ENCODE measurements around the gene PGA3. TPM values are rescaled to one million over a fixed set of nuclear protein-coding genes. Genes with fewer than 3 reads are reported as not detected.
"Not testable (repeated sequence)": the region's sequence is repeated elsewhere in the genome, so short reads cannot be mapped to it uniquely, and the experiment has no call there.

Gene PGA3
- total and polyA plus RNA-seq, 2 experiments from 2014 or later: not detected

- Histone ChIP-seq H3K27ac (no peak overlapping the region), H3K4me1 (ENCODE audit: low read depth) (no peaks in the 10 kb centered on the region), H3K4me3 (no peak overlapping the region), H3K36me3 (no peaks in the 10 kb centered on the region), H3K9me3 (ENCODE audit: low read depth) (no peaks in the 10 kb centered on the region), H3K27me3 (no peaks in the 10 kb centered on the region)
- TF ChIP-seq, protein P1, sequence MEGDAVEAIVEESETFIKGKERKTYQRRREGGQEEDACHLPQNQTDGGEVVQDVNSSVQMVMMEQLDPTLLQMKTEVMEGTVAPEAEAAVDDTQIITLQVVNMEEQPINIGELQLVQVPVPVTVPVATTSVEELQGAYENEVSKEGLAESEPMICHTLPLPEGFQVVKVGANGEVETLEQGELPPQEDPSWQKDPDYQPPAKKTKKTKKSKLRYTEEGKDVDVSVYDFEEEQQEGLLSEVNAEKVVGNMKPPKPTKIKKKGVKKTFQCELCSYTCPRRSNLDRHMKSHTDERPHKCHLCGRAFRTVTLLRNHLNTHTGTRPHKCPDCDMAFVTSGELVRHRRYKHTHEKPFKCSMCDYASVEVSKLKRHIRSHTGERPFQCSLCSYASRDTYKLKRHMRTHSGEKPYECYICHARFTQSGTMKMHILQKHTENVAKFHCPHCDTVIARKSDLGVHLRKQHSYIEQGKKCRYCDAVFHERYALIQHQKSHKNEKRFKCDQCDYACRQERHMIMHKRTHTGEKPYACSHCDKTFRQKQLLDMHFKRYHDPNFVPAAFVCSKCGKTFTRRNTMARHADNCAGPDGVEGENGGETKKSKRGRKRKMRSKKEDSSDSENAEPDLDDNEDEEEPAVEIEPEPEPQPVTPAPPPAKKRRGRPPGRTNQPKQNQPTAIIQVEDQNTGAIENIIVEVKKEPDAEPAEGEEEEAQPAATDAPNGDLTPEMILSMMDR (IDR thresholded peaks at IDR 0.05; ENCODE audit: low read depth, low read length): no peak
- no peak for DNase-seq (ENCODE audit: low read depth in 1 of 2, low spot score in 1 of 2)
Measured at GRCh38 chr11:61174273-61174672, 29.0 kb upstream of the PGA3 start.

DNA sequence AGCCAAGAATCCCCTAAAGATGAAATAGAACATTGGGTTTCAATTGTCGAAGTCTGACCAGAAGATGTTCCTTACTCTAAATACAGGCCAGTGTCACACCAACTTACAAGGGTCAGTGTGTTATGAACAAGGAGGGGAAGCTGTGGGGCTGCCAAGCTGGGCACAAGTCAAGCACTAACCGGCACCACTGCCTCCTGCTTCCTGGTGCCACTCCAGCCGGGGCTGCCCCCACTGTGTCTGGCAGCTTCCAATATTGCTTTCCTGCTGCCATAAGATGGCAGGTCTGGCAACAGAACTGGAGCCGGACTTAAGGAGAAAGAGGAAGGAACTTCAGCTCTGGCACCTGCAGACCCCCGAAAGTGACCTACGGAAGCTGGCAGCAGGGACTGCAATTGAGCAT is 28.4 kb upstream of the PGA3 start:
- Histone ChIP-seq H3K9me3 (ENCODE audit: low read depth) (no peaks in the 10 kb centered on the region), H3K4me1 (ENCODE audit: low read depth) (no peaks in the 10 kb centered on the region), H3K36me3 (no peaks in the 10 kb centered on the region), H3K27me3 (no peaks in the 10 kb centered on the region), H3K27ac (no peak overlapping the region), H3K4me3 (no peak overlapping the region)
- TF ChIP-seq, protein P1 (IDR thresholded peaks at IDR 0.05; ENCODE audit: low read depth, low read length): no peak
- no peak for DNase-seq (ENCODE audit: low read depth in 1 of 2, low spot score in 1 of 2)

GRCh38 chr11:61176446-61176845 is 26.9 kb upstream of the PGA3 start:
- Histone ChIP-seq H3K4me1 (ENCODE audit: low read depth) (no peaks in the 10 kb centered on the region), H3K4me3 (no peak overlapping the region), H3K9me3 (ENCODE audit: low read depth) (no peaks in the 10 kb centered on the region), H3K27me3 (no peaks in the 10 kb centered on the region), H3K36me3 (no peaks in the 10 kb centered on the region), H3K27ac (no peak overlapping the region)
- TF ChIP-seq, protein P1 (IDR thresholded peaks at IDR 0.05; ENCODE audit: low read depth, low read length): no peak
- DNase-seq (ENCODE audit: low read depth in 1 of 2, low spot score in 1 of 2): no peak

DNA sequence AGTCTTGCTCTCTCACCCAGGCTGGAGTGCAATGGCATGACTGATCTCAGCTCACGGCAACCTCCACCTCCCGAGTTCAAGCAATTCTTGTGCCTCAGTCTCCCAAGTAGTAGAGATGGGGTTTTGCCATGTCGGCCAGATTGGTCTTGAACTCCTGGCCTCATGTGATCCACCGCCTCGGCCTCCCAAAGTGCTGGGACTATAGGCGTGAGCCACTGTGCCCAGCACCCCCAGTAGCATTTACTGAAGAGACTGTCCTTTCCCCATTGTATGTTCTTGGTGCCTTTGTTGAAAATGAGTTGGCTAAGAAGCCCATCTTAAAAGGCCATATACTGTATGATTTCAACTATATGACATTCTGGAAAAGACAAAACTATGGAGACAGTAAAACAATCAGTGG is 23.1 kb upstream of the PGA3 start:
- H3K4me1 ChIP-seq (ENCODE audit: low read depth); H3K36me3 ChIP-seq; DNase-seq (ENCODE audit: low read depth in 1 of 2, low spot score in 1 of 2); H3K27ac ChIP-seq; H3K4me3 ChIP-seq; H3K27me3 ChIP-seq; H3K9me3 ChIP-seq (ENCODE audit: low read depth): not testable (repeated sequence)

GRCh38 chr11:61181489-61181888 is 21.8 kb upstream of the PGA3 start:
- Histone ChIP-seq H3K36me3 (no peaks in the 10 kb centered on the region), H3K4me1 (ENCODE audit: low read depth) (no peaks in the 10 kb centered on the region), H3K9me3 (ENCODE audit: low read depth) (no peaks in the 10 kb centered on the region), H3K27me3 (no peaks in the 10 kb centered on the region), H3K27ac (no peak overlapping the region), H3K4me3 (no peak overlapping the region)
- no peak for DNase-seq (ENCODE audit: low read depth in 1 of 2, low spot score in 1 of 2)
- TF ChIP-seq, protein P1 (IDR thresholded peaks at IDR 0.05; ENCODE audit: low read depth, low read length): no peak

DNA sequence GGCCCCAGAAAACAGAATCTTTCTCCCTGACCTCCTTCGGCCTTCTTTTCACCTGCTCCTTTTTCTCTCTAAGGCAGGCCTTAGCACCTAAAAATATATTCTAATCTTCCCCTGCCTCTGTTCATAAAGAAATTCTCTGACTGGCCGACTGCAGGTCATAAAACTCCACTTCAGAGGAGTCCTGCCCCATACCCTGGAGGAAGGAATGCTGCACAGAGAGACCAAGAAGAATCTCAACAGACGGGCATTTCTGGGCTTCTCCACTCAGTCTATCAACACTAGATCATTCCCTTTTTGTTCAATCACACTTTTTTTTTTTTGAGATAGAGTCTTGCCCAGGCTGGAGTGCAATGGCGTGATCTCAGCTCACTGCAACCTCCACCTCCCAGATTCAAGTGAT is 19.7 kb upstream of the PGA3 start:
- no peak for DNase-seq (ENCODE audit: low read depth in 1 of 2, low spot score in 1 of 2)
- H3K27ac ChIP-seq: no peak overlapping the region
- H3K4me3 ChIP-seq: no peak overlapping the region
- TF ChIP-seq, protein P1 (IDR thresholded peaks at IDR 0.05; ENCODE audit: low read depth, low read length): no peak
- no peaks in the 10 kb centered on the region for H3K9me3 ChIP-seq (ENCODE audit: low read depth)
- H3K36me3 ChIP-seq: no peaks in the 10 kb centered on the region
- H3K4me1 ChIP-seq (ENCODE audit: low read depth): no peaks in the 10 kb centered on the region
- no peaks in the 10 kb centered on the region for H3K27me3 ChIP-seq

All from cardiac muscle cell (in vitro differentiated cells and primary cell).